NCI-H1694 treated with DMSO at 0.1 percent for 48 hours (cell line): ENCODE measurements around the gene NFKBIA.
"Not testable (repeated sequence)": the region's sequence is repeated elsewhere in the genome, so short reads cannot be mapped to it uniquely, and the experiment has no call there.

Experiments
- DNase-seq: peaks from one replicate; lab custom pipeline; 2025; lab: John Stamatoyannopoulos, UW

Gene NFKBIA

GRCh38 chr14:35390577-35391387, 13.8 kb downstream of the NFKBIA start:
- DNase-seq = no peak

DNA sequence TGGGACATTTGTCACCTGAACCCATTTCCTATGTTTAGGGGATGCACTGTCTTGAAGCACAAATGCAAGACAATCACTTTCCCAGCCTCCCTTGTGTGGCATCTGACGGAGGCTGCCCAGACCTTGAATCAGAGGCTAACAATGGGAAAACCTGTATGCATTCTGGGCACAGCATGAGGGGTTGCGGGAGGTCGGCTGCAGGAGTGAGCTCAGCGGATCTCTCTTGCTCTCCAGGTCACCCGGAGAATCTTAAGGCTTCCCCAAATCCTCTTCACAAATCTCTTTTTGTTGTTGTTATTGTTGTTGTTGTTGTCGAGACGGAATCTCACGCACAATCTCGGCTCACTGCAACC, 15.3 kb downstream of the NFKBIA start:
- DNase-seq = no peak

- DNase-seq = no peak
Observed at GRCh38 chr14:35388656-35389314, 15.8 kb downstream of the NFKBIA start.

DNA sequence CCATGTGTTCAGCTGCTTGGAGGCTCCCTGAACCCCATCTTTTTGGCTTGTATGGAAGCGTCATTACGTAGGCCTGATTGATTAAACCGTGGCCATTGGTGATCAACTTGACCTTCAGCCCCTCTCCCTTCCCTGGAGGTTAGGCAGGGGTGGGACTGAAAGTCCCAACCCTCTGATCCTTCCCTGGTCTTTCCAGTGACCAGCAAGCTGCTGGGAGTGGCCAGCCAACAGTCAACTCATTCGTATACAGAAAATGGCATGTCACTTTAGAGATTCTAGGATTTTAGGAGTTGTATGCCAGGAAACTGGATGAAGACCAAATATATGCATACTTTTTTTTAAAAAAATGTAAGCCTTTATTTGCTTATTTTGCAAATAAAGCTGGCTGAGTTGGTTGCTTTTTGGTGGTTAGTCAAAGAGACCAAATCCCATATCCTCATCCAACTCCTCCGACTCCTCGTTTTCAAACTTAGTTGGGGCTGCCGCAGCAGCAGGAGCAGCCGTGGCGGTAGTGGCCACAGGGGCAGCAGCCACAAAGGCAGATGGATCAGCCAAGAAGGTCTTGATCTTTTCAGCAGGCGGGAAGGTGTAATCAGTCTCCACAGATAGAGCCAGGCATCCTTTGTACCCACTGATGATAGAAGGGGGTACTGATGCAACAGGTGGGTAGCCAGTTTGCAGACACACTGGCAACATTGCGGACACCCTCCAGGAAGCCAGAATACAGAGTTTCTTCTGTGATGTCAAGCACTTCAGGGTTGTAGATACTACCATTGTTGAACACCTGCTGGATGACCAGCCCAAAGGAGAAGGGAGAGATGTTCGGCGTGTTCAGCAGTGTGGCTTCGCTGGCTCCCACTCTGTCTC, 16.6 kb downstream of the NFKBIA start:
- DNase-seq = no peak

DNA sequence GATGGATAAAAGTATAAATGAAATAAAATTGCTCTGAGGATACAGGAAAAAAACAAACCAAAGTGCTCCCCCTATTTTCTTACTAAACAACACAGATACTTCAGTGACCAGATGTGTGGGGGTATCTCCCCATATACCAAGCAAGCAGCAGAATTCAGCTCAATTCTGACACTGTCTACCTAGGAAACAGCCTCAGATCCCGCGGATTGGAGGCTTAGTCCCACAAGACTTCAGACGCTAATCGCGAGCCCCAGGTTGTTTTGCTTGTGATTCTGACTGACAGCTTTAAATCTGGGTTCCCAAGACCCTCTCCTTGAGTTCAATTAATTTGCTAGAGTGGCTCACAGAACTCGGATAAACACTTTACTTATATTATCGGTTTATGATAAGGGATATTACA, 17.3 kb downstream of the NFKBIA start:
- DNase-seq = no peak

DNA sequence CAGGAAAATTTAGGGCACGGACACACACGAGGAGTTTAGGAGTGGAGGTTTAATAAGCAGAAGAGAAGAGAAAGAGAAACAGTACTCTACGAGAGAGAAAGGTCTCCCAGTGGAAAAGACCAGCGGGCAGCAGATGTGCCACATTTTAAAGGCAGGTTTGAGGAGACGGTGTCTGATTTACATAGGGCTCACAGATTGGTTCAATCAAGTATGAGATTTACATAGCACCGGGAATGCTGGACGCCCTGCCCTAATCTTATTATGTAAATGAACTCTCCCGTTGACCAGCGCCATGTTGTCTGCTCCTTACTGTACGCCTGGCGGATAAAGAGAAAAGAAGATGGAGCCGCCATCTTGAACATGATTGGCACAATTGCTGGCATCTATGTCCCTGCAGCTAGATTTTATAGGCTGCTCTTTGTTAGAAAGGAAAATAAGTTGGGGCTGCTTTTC, 17.9 kb downstream of the NFKBIA start:
- no peak for DNase-seq

DNA sequence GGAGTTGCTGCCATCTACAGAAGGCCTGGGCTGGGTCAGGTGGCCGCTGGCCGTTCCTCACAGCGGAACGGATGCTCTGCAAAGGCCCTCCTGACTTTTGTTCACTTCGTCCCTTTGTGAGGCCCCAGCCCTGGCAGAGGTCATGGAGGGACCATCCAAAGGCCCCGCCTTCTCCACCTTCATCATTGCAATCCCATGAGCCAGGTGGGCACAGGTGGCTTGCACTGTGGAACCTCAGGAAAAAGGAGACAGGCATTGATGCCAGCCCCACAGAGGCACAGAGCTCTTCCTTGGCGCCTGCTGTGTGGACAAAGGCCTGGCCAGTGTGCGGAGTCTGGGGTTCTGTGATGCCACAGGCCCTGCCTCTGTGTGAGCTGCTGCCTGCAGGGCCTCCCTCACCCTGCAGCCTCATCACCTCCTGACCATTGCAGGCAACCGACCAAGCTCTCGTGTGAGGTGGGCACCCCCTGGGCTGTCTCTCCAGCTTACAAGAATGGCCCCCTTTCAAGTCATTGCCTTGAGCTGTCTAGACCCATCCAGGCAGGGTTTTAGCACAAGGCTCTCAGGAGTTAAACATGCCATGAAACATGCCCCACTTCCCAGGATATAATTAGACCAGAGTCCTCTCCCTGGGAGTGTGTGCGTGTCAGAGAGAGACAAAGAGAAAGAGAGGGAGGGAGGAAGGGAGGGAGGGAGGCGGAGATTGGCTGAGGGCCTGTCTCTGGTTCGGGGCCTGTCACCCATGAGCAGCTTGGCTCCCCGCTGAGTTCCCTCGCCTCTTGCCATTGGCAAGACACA, 19.3 kb downstream of the NFKBIA start:
- DNase-seq = peak; percentile 77

DNA sequence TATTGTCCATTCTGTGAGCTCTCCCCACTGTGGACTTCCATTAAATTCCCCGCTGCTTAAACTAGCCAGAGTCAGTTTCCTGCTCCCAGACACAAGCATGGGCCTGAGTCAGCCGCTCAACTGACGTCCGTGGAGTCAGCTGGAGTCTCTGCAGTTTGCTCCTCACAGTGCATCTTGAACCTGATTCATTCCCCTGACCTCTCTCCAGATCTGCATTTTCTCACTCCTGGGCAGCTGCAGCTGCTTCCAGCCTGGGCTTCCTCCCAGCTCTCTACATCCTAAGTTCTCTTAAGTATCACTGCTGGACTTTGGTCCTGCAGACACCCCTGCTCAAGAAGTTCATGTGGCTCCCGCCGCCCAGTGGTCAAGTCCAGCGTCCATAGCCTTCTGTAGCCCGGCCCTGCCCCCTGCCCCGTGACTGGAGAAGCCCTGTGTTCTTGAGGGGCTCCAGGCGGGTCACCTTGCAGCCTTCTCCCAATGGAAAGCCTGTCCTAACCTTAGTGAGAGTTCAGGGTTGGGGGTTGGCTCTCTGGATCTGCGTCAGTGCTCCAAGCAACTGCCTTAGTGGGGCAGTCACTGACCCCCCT, 20.0 kb downstream of the NFKBIA start:
- DNase-seq = no peak

DNA sequence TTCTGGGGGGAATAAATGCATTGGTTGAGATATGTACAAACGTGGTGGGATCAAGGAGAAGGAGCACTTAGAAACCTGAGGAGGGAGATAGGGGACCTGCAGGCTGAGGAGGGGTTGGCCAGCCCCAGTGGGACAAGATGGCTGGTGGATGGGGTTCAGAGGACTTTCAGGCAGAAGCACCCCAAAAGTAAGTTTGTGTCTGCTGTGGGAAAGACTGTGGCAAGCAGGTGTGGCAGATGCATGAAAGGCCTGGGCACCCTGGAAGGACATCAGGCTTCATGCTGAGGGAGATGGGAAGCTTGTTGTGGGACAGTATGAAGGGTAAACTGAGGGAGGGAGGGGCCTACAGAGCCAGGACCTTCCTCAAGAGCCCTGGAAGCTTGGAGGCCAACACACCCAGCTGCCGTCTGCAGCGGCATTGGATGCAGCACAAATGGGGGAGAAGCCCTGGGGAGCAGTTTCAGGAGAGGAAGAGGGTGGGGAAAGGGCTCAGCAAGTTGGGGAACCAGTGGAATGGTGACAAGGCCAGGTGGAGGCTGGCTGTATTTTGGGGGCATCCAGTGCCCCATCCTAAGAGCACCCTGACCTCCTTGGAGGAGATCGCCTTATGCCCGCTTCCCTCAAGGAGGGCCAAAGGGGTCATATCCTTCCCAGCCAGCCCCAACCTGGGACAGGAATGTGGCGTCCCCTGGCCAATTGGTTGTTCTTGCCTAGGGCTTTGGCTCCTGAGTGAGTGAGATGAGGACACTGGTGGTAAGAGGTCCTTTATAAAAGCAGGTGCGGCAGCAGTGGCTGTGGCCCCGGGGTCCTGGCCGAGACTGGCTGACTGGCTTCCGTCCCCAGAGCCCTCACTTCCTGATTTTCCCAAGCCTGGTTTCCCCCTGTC, 20.7 kb downstream of the NFKBIA start:
- no peak for DNase-seq

DNA sequence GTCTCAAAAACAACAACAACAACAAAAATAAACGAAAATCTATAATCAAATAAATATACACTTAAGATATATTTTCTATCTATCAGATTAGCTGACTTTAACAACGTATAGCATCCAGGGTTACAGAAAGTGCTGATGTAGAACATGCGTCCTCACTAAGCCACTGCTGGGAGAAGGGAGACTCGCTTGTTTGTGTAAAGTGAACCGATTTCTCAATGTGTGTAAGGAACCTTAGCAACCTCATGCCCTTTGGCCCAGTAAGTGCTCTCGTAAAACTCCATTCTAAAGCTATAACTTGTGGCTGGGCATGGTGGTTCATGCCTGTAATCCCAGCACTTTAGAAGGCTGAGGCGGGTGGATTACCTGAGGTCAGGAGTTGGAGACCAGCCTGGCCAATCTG, 23.8 kb downstream of the NFKBIA start:
- DNase-seq = no peak

DNA sequence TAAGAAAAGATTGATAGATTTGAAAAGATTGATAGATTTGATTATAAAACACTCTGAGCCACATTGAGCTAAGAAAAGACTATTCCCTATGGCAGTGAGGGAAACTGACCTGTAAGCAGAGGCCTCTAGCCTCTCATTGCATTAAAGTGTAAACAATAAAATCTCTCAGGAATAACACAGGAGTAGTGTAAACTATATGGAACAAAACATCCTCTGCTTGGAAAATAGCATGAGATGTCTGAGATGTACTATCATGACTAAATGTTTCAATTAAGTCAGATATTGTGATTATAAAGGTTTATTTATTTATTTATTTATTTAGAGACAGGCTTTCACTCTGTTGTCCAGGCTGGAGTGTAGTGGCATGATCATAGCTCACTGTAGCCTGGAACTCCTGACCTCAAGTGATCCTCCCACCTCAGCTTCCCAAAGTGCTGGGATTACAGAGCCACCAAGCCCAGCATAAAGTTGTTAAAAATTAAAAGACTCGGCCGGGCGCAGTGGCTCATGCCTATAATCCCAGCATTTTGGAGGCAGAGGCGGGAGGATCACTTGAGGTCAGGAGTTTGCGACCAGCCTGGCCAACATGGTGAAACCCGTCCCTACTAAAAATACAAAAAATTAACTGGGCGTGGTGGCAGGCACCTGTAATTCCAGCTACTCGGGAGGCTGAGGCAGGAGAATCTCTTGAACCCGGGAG, 25.2 kb downstream of the NFKBIA start:
- DNase-seq = not testable (repeated sequence)

GRCh38 chr14:35378425-35379233, 25.9 kb downstream of the NFKBIA start:
- DNase-seq = no peak

- DNase-seq = peak; percentile 61
Observed at GRCh38 chr14:35375558-35376025, 29.0 kb downstream of the NFKBIA start.

GRCh38 chr14:35374263-35374712, 30.3 kb downstream of the NFKBIA start:
- no peak for DNase-seq

DNA sequence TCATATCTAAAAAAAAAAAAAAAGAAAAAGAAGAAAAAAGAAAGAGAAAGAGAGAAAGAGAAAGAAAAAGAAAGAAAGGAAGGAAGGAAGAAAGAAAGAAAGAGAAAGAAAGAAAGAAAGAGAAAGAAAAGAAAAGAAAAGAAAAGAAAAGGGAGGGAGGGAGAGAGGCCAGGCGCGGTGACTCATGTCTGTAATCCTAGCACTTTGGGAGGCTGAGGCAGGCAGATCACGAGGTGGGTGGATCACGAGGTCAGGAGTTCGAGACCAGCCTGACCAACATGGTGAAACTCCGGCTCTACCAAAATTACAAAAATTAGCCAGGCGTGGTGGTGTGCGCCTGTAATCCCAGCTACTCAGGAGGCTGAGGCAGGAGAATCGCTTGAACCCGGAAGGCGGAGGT, 31.3 kb downstream of the NFKBIA start:
- DNase-seq = not testable (repeated sequence)

DNA sequence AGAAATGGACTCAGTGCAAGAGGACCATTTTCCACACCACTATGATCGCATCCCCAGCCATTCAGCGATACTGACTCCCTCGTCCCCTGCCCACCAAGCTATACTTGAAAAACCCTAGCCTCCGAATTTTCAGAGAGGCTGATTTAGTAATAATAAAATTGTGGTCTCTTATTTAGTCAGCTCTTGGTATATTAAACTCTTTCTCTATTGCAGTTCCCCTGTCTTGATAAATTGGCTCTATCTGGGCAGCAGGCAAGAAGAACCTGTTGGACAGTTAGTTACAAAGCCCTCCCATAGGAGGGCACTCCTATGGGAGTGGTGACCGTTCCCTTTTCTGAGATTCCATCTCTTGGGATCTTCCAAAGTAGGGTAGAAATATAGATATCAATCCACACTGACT, 33.6 kb downstream of the NFKBIA start:
- no peak for DNase-seq

DNA sequence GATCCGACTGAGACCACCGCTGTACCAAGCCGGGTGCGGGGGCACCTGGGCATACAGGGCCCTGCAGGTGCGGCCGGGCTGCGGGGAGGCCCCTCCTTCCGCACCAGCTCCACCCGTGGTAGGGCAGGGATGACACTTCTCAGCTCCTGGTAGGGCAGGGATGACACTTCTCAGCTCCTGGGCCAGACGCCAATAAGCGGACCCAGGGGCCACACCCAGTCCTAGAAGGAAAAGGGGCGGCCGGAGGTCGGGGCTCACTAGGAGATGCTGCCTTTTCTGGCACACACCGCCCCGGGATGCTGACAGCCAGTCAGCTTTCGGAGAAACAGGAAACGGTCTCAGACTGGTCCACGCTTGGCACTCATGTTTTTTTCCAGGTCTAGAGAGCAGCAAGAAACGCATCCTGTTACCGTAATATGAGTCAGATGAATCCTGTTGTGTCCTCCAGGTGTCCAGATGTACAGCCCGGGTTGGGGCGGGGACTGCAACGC, 34.8 kb downstream of the NFKBIA start:
- no peak for DNase-seq

DNA sequence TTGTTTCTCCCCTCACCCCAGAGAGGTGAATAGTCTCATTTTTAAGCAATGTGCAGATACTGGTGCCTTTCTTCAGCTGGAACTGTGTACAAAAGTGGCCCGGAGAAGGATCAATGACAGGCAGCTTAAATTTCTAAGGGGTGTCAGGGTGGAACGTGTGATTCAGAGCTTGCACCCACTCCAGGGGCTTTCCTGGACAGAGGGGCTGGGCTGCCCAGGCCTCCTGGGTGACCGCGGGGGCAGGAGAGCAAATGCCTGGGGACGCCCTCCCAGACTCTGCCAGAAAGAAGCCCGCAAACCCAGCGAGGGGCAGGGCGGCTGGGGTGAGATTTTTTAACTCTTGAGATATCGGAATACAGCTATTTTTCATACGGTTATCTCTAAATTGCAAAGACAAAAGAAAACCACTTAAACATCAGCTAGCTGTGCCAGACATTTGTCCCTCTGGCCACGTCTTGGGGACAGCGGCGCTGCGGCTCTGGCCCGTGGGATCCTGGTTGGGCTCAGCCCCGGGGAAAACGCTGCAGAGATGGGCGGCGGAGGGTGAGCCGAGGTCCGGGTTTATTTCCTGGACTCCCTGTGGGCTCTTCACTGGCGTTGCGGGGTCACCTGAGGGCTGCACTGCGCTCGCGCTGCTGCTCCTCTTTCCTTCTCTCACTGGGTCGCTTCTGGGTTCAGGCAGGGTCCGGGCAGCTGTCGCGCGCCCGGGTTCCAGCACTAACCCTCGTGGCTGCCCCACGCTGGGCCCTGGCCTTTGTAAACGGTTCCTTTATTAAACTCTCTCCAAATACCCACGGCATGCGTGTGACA, 35.8 kb downstream of the NFKBIA start:
- no peak for DNase-seq
